Astrocyte of the cerebellum (primary cell): Measurements from ENCODE around the gene LHFPL2.

ENCODE experiments used
- DNase-seq: peaks from one replicate; pipeline ENCODE4 v3.0.0-alpha.2; 2011; ENCODE audit warnings: low read depth
- H3K4me3 ChIP-seq: 2 replicates; pipeline ENCODE4 v1.5.1; 2011; ENCODE audit warnings: mild to moderate bottlenecking, low read depth, low read length, moderate library complexity
- in situ Hi-C: cut with HindIII; loops from 2 replicates; pipeline ENCODE4 v1.10.0; 2017; ENCODE audit warnings: low sequenced_read_pairs
- TF ChIP-seq, protein P1 (sequence below): IDR thresholded peaks from 2 replicates; pipeline ENCODE4 v1.5.1; 2012; ENCODE audit warnings: low read length, low read depth, moderate library complexity, mild to moderate bottlenecking; ENCODE audit errors: missing control alignments

LHFPL2 gene

DNA sequence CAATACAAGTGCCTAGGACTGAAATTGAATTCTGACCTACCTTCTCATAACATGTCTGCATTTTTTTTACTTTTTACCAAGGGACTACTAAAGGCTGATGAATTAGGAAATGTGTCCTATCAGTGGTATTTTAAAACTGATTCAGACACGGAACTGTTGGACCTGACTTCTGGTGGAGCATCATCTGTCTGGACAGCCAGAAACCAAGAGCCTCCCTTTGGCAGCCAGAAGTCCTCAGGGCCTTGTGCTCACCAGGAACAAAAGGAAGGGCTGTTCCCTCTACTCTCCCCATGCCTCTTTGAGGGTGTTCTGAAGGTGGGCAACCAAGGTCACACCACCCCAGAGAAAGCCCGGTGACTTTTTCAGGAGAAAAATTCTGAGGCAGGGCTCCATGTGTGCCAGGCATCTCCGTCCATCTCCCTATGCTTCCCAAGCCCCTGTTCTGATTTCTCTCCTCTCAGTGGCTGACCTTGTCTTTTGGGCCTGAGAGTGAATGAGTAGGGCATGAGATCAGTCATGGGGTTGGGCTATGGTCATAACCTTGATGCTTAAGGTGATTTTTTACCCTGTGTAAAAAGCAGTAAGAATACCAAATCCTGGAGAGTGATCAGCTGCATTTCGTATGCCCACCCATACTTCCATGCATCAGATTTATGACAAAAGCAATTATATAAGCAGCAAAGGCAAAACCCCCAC, 144.5 kb downstream of the LHFPL2 start:
- TF ChIP-seq, protein P1, sequence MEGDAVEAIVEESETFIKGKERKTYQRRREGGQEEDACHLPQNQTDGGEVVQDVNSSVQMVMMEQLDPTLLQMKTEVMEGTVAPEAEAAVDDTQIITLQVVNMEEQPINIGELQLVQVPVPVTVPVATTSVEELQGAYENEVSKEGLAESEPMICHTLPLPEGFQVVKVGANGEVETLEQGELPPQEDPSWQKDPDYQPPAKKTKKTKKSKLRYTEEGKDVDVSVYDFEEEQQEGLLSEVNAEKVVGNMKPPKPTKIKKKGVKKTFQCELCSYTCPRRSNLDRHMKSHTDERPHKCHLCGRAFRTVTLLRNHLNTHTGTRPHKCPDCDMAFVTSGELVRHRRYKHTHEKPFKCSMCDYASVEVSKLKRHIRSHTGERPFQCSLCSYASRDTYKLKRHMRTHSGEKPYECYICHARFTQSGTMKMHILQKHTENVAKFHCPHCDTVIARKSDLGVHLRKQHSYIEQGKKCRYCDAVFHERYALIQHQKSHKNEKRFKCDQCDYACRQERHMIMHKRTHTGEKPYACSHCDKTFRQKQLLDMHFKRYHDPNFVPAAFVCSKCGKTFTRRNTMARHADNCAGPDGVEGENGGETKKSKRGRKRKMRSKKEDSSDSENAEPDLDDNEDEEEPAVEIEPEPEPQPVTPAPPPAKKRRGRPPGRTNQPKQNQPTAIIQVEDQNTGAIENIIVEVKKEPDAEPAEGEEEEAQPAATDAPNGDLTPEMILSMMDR = no peak
- DNase-seq = no peak
- no peak overlapping the region for H3K4me3 ChIP-seq
- in situ Hi-C loops = no loop called here

DNA sequence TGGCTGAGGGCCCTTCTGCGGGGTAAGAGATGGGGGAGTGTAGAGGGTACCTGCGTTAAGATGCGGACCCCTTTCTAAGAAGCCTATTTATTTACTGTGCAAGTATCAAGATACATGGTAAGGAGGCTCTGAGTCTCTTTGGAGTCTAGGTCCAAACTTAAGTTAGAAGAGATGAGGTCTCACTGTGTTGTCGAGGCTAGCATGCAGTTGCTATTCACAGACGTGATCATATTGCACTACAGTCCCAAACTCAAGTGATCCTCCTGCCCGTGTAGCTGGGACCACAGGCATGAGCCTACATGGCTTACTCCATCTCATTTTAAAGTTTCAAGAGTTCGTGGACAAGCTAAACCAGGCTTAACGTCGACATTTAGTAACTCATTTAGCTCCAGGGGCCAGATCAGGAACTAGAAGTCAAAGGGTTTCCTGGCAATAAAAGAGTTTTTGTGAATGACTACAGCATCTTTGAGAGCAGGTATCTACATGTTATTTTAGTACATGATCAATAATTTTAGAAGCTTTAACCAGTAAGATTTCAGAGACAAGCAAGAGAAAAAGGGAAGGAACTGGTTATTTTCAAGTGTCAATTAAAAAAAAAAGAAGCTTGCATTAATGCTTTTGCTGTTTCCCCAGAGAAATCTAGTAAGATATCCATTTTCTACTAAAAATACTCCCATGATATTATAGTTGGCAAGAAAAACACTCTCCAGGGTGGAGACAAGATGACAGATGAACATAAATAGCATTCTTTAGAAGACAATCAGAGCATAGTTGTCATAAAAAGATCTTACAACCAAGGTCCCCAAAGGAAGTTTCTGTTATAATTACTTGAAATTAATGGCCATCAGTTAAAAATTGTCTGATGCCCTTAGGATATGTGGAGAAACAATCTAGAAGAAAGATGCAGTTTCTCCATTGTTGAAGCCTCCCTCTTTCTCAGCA, 146.9 kb downstream of the LHFPL2 start:
- in situ Hi-C loops = no loop called here
- no peak for DNase-seq
- no peak overlapping the region for H3K4me3 ChIP-seq
- TF ChIP-seq, protein P1 = no peak

DNA sequence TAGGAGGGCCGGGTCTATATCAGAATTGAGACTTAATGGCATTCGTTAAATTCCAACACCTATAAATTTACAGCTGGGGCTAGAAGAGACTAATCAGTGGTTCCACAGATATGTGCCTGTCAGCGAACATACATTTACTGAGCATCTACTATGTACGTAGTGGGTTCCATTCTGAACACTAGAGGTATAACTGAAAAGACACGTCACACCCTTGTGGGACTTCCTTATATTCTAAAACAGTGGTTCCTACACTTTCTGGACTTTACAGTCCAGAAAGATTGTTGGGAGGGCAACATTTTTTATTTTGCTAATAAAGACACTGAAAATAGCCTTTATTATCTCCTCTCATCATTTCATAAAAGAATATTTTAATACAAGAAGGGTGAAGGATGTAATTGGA, 147.7 kb downstream of the LHFPL2 start:
- in situ Hi-C loops = no loop called here
- no peak overlapping the region for H3K4me3 ChIP-seq
- no peak for DNase-seq
- TF ChIP-seq, protein P1 = no peak

DNA sequence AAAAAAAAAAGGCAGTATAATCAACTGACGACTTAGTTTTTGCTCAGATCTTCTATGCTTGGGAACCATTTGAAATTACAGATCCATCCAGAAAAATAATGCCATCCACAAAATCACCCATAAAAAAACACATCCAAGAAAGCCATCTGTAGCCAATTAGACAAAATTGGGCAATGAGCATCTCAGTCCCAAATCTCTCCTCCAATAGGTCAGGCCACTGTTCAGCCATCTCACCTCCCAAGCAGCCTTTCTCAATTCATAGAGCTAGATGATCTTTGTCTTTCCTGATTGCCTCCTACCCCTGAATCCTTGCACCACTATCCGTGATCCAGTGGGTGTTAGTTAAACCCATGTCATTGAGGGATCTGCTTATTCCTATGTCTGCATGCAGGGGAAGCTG, 148.5 kb downstream of the LHFPL2 start:
- no peak for DNase-seq
- TF ChIP-seq, protein P1 = no peak
- H3K4me3 ChIP-seq = no peak overlapping the region
- in situ Hi-C loops = no loop called here

DNA sequence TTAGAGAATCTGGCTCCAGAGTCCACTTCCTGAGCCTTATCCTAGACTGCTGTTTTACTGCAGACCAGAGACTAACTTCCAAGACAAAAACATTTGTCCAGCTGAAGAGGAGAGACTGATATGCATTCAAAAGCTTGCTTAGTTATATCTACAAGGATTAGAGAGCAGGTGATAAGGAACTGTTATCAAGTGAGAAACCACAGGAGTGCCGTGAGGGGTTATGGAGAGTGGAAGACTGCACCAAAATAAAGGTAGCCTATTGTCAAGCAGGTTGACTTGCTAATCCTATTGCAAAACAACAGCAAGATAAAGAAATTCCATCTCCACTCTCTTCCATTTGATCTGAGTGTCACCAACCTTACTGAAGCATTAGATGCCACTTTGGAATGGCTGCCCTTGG, 149.1 kb downstream of the LHFPL2 start:
- TF ChIP-seq, protein P1 = no peak
- DNase-seq = no peak
- H3K4me3 ChIP-seq = no peak overlapping the region
- in situ Hi-C loops = no loop called here

DNA sequence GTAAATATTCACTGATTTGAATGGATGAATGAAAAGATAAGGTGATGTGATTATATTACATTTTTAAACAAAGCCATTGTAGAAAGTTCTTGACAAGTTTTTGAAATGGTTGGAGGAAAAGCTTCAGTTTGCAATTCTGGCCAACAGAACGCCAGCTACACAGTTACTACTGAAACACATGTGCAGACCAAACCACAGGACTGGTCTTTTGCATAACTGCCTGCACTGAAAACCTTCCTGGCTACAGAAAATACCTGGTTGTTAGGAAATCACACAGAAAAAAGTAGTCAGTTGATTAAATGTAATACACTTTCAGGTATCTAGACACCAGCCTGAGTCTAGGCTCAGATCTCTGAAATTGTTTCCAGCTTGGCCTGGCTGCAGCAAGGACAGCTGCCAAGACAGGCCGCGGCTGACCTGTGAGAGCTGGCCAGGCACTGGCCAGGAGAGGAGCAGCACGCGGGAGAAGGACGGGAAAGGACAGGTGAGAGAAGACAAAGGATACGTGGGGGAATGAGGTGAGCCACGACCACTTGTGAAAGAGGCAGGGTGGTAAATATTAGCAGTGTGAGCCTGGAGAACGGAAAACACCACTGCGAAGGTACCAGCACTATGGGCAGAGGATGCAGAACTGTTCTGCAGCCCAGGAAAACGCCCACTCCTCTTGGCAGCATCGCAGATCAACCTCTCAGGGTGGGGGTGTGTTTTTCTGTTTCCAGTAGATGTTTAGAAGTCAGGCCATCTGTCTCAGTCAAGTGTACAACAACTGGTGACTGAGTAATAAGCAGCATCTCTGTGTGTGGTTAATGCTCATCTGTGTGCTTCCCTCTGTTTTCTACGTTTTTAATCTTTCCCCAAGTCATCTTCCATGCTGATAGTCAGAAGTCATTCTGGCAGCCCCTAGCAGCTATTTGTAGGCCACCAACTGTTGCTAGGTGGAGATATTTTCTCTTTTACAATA, 150.7 kb downstream of the LHFPL2 start:
- TF ChIP-seq, protein P1 = no peak
- in situ Hi-C loops = no loop called here
- no peak for DNase-seq
- H3K4me3 ChIP-seq = no peak overlapping the region
